Fibroblast of mammary gland (primary cell): ENCODE data around the gene MSH3.

ENCODE experiments used
- DNase-seq: peaks from one replicate; pipeline ENCODE4 v3.0.0-alpha.2; 2010; ENCODE audit warnings: low read depth
- H3K4me3 ChIP-seq: 2 replicates; pipeline ENCODE4 v1.5.1; 2011; ENCODE audit warnings: low read depth, mild to moderate bottlenecking, low read length, moderate library complexity; ENCODE audit not compliant: control insufficient read depth
- TF ChIP-seq, protein P1 (sequence below): conservative IDR thresholded peaks from 2 replicates; pipeline ENCODE4 v1.5.1; 2011; ENCODE audit warnings: low read depth, low read length, inconsistent platforms; ENCODE audit not compliant: control insufficient read depth, insufficient read depth

Gene MSH3

DNA sequence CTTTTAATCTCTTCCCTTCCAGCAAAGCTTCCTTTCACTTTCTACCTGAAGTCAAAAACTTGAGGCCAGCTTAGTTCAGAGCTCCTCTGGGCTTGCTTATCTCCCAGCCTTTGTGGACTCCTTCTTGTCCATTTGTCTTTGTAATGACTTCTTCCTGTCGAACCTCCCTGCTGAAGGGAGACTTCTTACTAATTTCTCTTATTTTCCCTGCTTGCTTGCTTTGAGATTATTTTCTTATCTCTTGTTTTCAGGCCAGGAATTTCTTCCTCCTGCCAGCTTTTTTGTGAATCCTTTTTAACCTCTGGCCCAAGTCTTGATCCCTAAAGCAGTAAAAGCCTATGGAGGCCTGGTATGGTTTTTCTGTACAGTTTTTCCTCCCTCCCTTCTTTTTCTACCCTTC, 47.1 kb downstream of the MSH3 start:
- TF ChIP-seq, protein P1, sequence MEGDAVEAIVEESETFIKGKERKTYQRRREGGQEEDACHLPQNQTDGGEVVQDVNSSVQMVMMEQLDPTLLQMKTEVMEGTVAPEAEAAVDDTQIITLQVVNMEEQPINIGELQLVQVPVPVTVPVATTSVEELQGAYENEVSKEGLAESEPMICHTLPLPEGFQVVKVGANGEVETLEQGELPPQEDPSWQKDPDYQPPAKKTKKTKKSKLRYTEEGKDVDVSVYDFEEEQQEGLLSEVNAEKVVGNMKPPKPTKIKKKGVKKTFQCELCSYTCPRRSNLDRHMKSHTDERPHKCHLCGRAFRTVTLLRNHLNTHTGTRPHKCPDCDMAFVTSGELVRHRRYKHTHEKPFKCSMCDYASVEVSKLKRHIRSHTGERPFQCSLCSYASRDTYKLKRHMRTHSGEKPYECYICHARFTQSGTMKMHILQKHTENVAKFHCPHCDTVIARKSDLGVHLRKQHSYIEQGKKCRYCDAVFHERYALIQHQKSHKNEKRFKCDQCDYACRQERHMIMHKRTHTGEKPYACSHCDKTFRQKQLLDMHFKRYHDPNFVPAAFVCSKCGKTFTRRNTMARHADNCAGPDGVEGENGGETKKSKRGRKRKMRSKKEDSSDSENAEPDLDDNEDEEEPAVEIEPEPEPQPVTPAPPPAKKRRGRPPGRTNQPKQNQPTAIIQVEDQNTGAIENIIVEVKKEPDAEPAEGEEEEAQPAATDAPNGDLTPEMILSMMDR, result no peak
- H3K4me3 ChIP-seq, result no peak overlapping the region
- no peak for DNase-seq

DNA sequence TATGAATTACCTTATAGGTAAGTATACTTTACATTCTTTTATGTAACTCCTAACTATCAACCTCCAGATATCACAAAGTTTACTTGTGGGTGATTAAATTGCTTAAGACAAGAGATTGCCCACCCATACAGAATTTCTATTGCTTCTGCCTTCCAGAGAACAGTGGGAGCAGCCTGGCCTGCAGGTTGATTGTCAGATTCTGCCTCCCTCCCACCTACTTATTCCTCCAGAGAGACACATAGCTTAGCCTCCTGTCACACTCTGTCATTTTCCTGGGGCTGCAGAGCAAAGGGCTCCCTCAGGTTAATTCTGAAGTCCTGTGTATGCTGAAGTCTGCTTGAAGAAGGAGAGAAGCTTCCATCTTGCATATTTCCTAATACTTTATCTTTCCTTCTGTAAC, 48.8 kb downstream of the MSH3 start:
- H3K4me3 ChIP-seq, result no peak overlapping the region
- TF ChIP-seq, protein P1, result no peak
- DNase-seq, result no peak

DNA sequence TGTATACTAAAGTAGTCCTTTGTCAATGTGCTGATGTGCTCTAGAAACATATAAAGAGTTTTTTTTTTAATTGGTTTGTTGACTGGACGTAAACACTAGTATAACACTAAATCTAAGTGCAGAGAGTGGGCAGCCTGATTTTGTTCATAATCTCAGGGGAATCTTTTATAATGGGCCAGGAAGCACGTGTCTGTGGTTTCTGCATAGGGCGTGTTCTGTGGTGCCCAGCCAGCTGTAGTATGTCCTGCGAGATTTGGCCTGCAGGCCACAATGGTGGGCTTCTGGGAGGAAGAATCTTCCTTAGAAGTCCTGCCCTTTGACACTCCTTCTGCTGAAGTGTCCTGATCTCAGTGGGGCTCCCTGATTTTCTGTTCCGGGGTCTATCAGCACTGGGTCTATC, 49.3 kb downstream of the MSH3 start:
- DNase-seq, result peak; percentile 10
- TF ChIP-seq, protein P1, result no peak
- H3K4me3 ChIP-seq, result no peak overlapping the region

DNA sequence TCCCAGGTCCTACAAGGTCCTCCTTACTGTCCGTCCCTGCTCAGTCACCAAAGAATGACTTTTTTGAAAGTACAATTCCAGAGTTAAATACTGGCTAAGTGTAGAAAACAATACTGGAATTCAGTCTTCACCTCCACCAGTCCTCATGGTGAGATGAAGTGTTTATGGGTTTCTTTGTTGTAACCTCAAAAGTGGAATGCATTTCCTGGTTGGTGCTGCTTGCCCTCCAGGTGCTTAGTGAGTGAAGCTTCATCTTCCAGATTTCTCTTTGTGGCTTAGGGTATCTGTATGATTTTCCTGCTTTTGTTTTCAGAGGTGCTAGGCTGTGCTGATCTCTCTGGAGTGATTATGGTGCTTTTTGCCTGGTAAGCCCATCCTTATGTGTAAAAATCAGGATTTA, 49.8 kb downstream of the MSH3 start:
- no peak overlapping the region for H3K4me3 ChIP-seq
- TF ChIP-seq, protein P1, result no peak
- no peak for DNase-seq

DNA sequence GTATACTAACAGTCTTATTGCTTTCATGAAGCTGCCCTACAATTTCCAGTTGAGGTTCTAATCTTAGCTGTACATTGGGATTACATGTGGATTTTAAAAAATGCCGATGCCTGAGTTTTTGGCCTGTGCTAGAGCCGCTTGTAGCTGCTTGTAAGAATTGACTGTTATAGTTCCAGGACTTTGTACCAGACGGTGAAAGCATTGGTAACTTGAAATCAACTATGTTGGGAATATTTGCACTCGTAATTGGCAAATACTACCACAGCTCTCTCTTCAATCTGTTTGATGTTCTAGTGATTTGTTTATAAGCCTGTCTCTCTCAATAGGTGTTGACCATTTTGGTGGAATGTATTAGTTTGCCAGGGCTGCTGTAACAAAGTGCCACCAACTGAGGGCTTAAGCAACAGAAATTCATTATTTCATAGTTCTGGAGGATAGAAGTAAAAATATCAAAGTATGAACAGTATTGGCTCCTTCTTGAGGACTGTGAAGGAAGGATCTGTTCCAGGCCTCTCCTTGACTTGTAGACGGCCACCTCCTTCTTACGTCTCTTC, 50.8 kb downstream of the MSH3 start:
- no peak for DNase-seq
- TF ChIP-seq, protein P1, result no peak
- no peak overlapping the region for H3K4me3 ChIP-seq

DNA sequence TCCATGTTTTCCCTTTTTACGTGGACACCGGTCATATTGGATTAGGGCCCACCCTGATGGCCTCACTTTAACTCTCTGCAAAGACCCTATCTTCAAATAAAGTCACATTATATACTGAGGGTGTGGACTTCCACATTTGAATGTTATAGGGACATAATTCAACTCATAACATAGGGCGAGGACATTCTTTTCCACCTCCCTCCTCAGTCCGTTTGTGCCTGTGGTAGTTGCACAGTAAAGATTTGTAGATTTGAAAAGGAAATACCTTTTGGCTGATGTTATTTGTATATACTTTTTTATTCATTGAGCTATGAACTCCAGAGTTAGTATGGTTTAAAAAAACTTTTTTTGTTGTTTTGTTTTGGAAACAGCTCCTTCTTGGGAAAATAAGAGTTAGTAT, 51.3 kb downstream of the MSH3 start:
- H3K4me3 ChIP-seq, result no peak overlapping the region
- TF ChIP-seq, protein P1, result no peak
- no peak for DNase-seq
